NCI-H82 treated with DMSO at 0.1 percent for 48 hours (cell line): ENCODE measurements around the gene INPP4B.

Experiments used
- DNase-seq: peaks from one replicate; lab custom pipeline; 2025; ENCODE audit not compliant: unreplicated experiment; lab: John Stamatoyannopoulos, UW

The INPP4B gene

DNA sequence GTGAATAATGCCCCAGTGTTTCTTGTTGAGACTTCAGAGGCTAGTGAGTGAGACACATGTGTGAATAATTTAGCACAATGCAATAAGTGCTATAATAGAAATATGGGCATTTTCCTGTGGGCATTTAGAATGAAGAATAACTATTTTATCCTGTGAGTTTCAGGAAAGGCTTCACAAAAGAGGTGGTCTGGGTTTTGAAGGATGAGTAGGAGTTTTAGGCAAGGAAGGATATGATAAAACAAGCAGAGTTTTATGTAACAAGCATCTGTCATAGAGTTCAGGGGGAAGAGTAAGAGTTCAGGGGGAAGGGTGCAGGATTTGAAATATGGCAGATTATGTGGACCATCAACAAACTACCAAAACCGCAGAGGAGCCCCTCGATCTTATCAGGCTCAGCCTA lies 529.2 kb downstream of the INPP4B start:
- no peak for DNase-seq

- DNase-seq: peak; percentile 83
Observed at GRCh38 chr4:142316025-142316424, 530.1 kb downstream of the INPP4B start.

- no peak for DNase-seq
Observed at GRCh38 chr4:142314686-142315085, 531.4 kb downstream of the INPP4B start.

GRCh38 chr4:142314247-142314646 lies 531.9 kb downstream of the INPP4B start:
- DNase-seq: no peak

GRCh38 chr4:142312391-142312790 lies 533.7 kb downstream of the INPP4B start:
- no peak for DNase-seq

DNA sequence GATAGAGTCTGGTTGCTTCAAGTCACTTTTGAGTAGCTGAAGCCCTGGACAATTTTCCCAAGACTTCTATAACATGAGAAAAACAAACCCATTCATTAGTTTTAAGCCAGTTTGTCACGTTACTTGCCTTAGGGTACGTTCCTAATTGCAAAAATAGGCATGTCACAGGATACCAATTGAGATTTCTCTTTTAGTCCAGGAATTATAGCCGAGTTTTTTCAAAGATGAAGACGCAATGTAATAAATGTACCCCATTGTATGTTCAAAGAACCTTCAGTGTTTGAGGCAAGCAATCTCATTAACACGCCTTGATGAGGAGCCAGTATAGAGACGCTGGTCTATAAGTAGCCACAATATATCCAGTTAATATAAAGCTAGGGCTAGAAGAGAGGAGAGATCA lies 534.2 kb downstream of the INPP4B start:
- DNase-seq: no peak

GRCh38 chr4:142309772-142310171 lies 536.3 kb downstream of the INPP4B start:
- DNase-seq: no peak

GRCh38 chr4:142307857-142308256 lies 538.2 kb downstream of the INPP4B start:
- DNase-seq: no peak

GRCh38 chr4:142297313-142297712 lies 548.8 kb downstream of the INPP4B start:
- no peak for DNase-seq

DNA sequence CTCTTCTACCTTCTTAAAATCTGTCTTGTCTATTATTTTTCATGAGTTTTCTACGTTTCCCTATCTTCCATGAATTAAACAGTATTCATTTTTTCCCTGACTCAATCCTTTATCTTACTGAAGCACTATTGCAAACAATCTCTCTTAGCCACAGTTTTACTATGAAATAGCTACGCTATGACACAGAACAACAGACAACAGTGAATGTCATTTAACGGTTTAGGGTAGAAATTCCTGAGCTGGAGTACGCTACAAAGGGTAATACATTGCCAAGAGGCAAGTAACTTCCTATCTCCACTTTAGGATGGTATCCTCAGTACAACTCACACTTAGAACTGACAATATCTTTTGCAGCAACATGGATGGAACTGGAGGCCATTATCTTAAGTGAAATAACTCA lies 552.6 kb downstream of the INPP4B start:
- DNase-seq: no peak

GRCh38 chr4:142292231-142292630 lies 553.9 kb downstream of the INPP4B start:
- DNase-seq: no peak

- no peak for DNase-seq
Observed at GRCh38 chr4:142291299-142292050, 554.6 kb downstream of the INPP4B start.

DNA sequence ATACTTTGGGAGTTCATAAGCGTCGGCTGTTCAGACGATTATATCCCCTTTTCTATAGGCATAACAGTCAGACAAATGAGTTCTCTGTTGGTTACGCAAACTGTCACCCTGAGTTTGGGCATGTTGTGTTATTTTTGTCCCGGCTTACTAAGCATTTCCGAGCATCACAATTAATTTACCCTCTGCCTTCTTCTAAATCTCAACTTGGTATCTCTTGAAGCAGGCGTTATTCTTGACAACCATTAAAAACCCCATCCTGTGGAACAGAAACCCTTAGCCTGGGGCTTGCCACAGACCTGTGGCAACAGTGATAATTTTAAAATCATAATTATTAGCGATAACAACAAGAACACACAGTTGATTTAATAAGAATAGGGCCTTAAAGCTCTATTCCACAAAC lies 558.7 kb downstream of the INPP4B start:
- no peak for DNase-seq

DNA sequence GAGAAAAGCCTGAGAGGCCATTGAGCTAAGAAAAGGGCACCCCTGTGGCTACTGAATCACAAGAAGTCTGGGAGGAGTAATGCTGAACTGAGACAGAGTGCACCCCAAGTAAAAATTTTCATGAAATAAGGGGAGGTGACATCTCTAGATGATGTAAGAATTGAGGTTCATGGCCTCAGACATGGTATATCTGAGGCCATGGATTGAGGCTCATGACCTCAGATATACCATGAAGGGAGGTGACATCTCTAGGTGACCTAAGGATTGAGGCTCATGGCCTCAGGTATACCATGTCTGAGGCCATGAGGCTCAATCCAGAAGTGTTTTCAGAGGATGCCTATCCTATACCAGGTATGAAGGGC lies 560.9 kb downstream of the INPP4B start:
- DNase-seq: no peak

GRCh38 chr4:142284402-142285221 lies 561.5 kb downstream of the INPP4B start:
- no peak for DNase-seq

GRCh38 chr4:142282870-142283431 lies 563.1 kb downstream of the INPP4B start:
- DNase-seq: no peak

GRCh38 chr4:142281999-142282398 lies 564.1 kb downstream of the INPP4B start:
- no peak for DNase-seq

- DNase-seq: no peak
Observed at GRCh38 chr4:142278663-142279062, 567.4 kb downstream of the INPP4B start.

DNA sequence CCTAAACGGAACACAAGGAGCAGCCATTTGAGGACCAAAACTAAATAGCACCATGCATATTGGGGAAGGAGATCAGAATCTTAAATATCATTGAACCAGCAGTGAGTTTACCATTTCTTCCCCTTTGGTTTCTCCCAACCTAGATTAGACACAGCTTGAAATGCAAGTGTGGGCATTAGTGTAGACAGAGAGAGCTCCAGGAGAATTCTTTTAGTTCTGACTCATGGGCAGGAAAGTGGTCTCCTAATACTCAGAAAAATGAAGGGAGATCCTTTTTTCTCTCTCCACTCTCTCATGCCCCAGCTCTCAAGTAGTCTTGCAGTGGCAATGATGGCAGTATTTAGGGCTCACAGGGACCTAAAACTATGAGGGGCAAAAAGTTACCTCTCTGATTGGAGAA lies 567.9 kb downstream of the INPP4B start:
- no peak for DNase-seq

- DNase-seq: no peak
Observed at GRCh38 chr4:142274137-142274536, 572.0 kb downstream of the INPP4B start.

GRCh38 chr4:142272452-142272851 lies 573.6 kb downstream of the INPP4B start:
- no peak for DNase-seq

GRCh38 chr4:142271832-142272231 lies 574.3 kb downstream of the INPP4B start:
- DNase-seq: no peak
